ENCODE data around the gene TNS2.
"Not testable (repeated sequence)": the region's sequence is repeated elsewhere in the genome, so short reads cannot be mapped to it uniquely, and the experiment has no call there.

Gene TNS2

DNA sequence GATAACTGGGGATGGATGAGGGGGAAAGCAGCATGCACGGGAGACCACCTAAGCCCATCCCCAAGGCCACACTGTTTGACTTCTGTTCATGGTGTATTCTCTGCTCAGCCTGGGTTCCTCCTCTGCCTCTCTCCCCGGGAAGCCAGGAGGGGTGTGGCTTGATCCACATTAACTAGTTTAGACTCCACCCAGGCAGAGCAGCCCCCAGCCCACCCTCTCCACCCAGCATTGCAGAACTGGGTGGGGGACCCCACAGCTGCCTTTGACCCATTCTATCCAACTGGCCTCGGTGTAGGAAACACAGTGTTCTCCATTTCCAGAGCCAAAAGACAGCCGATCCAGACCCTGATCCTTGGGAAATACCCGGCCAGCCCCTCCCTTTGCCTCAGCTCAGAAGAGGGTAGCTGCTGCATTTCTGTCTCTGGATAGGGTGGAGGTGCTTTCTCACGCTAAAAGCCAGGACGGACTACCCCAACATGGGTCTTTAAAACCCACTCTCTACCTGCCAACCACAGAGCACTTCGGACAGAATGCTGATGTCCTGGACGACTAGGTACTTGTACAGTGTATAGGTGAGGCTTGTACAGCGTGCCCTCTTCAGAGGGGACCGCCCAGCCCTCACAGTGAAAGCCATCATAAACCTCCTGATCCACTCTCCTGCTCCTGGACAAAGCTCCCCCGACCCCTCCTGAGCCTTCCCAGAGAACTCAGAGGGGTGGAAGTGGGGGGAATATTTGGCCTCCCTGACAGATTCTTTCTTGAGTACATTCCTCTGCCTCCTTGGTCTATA is 20.0 kb downstream of the TNS2 start:
- DNase-seq (ENCODE audit: low read depth, low spot score), result no peak

DNA sequence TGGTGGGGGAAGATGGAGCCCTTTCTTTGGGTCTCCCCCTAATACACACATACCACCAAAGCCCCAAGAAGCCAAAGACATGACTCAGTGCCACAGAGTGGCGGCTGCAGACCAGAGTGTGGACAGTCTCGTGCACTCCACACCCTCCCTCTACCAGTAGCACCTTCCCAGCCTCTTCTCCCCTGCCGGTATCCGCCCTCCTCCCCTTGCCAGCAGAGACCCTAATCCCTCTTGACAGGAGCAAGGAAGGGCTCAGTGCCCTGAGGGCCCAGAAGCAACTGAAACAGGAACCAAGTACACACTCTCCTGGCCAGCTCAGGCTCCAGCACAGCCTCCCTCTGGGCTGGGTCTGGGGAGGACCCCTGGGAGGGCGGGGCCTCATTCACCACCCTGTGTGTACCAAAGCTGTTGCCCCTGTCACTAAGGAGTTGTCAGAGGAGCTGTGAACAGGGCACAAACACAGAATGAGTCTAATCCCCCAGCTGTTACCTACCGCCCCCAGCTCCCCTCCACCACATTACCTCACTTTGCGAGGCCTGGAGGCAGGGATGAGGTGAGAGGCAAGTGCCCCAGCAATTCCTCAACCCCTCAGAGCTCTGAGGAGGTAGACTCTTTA is 21.1 kb downstream of the TNS2 start:
- DNase-seq (ENCODE audit: low read depth, low spot score), result no peak

DNA sequence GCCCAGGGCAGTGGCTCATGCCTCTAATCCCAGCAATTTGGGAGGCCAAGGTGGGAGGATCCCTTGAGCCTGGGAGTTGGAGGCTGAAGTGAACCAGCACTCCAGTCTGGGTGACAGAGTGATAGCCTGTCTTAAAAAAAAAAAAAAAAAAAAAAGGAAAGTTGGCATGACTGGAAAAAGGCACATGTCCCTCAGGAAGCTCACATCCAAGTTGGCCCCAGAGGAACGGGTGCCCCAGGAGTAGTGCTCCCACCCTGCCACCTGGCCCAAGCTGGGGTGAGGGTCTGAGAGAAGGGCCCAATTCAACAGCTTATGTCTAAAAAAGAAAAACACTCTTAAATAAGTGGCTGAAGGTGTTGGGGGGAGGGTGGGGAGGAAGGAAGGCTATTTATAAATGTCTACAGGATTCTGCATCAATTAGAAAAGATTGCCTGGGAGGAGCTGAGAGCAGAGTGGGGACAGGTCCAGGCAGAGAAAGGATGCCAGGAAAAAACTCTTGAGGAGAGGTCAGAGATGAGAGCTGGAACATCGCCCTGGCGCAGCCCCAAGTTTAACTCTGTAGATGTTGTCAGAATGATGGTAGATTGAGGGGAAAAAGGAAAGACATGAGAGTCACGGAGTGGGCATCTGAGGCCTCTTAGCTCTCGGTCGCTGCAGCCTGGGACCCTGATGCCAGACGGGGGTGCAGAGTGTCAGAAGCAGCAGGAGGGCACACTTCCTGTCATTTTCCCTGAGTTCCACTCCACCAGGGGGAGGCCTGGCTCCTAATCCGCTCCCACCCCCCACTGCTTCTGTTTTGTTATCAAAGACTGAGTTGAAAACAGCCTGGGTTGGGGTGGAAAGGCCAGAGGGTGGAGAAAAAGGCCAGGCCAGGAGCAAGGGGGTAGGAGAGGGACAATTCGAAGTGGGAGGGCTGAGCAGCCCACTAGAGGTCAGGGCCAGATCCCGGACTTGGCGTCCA is 22.0 kb downstream of the TNS2 start:
- no peak for DNase-seq (ENCODE audit: low read depth, low spot score)

DNA sequence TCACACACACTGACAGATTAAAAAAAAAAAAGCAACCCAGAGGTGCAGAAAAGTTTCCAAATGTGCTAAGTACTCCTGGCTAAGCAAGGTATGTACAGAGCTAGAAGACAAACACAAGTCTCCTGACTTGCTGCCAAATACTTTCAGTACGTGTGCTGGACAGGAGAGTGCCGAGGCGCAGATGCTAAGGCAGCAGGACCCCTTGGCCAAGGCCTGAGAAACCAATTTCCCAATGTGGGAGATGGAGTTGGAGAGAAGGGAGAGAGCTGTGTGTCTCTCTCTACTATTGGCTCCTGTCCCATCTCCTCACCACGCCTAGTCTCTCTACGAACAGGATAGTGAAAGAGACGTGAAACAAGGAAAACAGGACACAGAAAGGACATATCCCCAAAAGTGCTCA is 24.0 kb downstream of the TNS2 start:
- no peak for DNase-seq (ENCODE audit: low read depth, low spot score)

DNA sequence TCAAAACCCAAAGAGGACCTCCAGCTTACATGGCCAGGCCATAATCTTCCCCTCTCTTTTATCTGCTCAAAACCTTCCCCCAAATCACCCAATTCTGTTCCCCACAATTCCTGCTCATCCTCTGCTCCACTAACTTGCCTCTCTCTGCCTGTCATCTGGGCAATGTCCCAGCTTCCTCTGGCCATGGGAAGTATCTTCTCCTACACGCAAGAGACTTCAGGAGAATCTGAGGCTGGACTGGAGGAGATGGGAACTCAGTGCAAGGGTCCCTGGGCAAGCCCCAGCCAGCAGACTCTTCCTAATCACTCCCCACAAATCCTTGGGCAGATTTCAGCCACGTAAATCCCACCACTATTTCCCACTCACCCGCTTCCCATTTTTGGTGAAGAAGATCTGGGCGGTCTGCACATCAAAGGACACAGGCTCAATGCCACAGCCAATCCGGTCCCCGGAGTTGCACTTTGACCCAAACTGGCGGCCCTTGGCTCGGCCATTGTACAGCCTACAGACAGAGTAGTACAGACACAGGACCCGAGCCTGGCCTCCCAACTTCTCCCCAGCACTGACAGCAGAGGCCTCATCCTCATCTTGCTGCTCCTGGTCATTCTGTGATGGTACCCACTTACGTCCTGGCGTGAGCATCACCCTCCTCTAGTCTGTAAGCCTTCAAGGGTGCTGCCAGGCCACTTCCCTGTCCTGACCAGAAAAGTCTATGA is 24.6 kb downstream of the TNS2 start:
- no peak for DNase-seq (ENCODE audit: low read depth, low spot score)

DNA sequence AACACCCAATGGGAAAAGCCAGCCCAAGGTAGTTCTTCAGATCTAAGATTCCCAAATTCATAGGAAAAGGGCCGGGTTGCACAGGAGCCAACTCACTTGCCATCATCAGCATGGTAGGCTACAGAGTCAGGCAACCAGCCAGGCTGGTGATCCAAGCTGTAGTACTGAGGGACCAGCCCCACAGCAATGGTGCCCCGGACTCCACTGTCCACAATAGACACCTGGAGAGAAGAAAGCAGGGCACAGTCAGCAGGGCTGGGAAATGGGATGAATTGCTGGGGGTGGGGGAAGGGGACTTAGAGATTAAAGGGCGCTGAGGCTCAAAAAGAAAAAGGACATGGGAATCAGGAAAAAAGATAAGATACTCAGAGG is 25.1 kb downstream of the TNS2 start:
- no peak for DNase-seq (ENCODE audit: low read depth, low spot score)

DNA sequence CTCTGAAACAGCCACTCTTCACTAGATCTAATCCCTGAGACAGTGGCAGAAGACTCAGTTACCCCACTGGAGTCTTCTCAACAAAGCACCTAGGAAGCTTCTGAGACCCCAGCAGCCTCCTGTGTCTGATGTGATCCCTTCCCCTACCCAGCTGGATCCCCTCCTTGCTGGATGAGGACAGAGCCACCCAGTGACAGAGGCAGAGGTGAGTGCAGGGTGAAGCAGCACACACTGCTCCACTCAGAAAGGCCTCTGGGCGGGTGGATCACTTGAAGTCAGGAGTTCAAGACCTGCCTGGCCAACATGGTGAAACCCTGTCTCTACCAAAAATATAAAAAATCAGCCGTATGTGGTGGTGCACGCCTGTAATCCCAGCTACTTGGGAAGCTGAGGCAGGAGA is 26.6 kb downstream of the TNS2 start:
- DNase-seq (ENCODE audit: low read depth, low spot score), result no peak

DNA sequence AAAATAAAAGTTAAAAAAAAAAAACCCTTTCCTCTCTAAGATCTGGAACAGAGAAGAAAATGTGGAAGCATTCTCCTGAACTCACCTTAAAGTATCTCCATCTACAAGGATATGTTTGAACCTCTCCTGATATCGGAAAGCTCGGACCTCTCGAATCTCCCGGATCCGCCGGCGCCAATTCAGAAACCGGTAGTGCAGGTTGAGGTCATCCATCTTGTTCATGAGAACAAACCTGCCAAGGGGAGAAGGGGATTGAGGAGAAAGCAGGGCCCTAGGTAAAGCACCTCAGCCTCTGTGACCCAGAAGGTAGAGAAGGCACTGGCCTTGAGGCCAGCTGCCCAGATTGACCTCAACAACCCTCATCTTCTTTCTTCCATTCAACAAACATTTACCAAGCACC is 27.2 kb downstream of the TNS2 start:
- no peak for DNase-seq (ENCODE audit: low read depth, low spot score)

DNA sequence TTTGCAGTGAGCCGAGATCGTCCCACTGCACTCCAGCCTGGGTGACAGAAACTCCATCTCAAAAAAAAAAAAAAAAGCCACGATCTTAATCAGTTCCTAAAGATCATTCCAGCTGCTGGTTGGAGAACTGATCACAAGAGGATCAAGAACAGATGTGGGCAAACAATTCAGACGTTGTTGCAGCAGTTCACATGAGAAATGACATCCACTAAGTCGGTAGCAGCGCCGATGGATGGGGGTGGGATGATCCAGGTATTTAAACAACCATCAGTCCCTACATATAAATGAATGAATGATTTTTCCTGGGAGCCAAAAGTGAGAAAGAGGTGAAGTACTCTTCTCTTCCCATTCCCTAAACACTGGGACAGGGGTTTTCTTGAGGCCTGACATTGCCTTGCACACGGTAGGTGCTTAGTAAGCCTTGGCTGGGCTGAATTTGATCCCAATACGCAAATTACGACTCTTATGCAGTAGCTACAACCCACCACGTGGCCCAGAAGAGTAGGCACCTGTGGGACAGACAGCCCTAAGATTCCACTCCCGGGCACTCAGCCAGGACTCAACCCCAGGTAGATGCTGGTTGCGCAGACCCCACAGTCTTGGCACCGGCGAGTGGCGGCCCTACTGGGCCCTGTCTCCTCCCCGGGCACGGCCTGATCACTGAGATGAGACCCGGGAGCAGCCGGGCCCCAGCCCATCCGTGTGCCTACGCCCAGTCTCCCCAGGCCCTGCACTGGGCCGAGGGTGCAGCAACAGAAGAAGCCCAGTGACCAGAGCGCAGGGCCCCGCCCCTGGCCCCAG is 28.8 kb downstream of the TNS2 start:
- no peak for DNase-seq (ENCODE audit: low read depth, low spot score)

DNA sequence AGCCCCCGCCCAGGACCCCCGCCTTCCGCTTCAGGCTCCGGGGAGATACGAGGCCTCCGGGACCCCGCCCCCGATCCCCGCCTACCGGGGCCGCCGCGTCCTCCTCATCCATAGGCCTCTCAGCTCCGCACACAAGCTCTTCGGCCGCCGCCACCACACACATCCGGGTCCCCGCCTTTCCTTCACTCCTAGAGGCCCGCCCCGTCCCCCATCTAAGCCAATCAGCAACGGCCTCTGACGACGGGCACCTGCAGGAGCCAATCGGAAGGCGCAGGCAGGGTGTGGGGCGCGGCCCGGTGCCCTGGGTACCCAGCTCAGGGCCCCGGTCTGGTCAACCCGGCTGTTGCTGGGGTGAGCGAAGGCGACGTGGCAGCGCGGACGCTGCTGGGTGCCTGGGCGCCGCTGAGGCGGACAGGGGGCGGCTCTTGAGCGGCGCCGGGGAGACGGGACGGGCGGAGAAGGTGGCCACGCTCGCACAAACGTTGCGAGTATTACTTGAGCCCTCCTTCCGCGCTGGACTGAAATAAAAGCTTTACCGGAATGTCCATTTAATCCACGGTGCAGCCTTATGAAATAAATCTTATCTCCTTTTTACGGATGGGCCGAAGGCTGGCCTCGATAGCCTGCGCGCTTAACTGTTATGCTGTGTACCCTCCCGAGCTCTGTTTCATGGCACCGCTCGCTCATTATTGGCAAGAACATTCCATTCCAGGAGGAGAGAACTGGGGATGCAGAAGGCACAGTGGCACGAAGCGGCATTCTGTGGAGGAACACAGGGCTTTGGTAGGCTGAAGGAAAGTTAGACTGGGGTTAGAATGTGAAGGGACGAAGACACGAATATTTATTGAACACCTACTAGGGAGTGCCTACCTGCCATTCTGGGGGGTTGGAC is 29.6 kb downstream of the TNS2 start, which contains the start of gene SPRYD3:
Gene SPRYD3 (minus strand): TSS at position 165 of the 892 bp plus-strand sequence. CDS start 57 bp downstream, at position 108.
- peak; percentile 89 for DNase-seq (ENCODE audit: low read depth, low spot score)

DNA sequence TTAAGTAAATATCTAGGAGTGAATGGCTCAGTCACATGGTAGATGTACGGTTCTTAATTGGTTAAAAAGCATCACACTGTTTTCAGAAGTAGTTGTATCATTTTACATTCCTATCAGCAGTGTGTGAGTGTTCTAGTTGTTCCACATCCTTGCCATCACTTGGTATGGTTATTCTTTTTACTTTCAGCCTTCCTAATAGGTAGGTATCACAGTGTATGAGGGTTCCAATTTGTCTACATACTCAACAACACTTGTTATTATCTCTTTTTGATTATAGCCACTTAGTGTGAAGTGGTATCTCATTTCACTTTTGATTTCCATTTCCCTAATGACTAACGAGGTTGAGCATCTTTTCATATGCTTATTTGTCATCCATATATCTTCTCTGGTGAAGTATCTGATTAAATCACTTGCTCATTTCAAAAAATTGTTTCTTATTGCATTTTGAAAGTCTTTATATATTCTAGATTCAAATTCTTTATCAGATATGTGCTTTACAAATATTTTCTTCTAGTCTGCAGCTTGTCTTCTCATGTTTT is 32.8 kb downstream of the TNS2 start:
- no peak for DNase-seq (ENCODE audit: low read depth, low spot score)

DNA sequence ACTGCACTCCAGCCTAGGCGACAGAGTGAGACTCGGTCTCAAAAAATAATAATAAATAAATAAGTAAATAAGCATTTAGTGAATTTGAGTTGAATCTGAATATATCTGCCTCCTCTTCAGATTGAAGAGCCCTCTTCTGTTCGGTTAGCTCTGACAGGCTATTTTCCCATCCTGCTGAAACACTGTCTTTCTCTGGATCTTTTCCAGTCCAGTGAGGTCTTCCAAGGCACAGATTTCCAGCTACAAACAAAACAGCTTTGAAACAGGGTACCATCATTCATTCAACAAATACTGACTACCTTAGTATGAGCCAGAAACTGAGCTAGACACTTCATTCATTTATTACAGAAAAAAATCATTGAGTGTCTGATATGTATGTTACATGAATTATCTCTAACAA is 36.5 kb downstream of the TNS2 start:
- no peak for DNase-seq (ENCODE audit: low read depth, low spot score)

DNA sequence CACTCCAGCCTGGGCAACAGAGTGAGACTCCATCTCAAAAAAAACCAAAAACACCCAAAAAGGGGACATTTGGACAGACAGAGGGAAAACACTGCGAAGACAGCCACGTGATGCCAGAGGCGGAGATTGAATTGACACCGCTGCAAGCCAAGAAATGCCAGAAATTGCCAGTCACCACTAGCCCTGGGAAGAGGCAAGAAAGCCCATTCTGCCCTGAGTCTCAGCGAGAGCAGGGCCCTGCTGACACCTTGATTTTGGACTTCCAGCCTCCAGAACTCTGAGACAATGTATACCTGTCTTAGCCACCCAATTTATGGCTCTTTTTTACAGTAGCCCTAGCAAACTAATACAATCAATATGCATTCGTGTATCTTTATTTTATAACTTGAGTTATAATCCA is 40.2 kb downstream of the TNS2 start:
- DNase-seq (ENCODE audit: low read depth, low spot score), result no peak

DNA sequence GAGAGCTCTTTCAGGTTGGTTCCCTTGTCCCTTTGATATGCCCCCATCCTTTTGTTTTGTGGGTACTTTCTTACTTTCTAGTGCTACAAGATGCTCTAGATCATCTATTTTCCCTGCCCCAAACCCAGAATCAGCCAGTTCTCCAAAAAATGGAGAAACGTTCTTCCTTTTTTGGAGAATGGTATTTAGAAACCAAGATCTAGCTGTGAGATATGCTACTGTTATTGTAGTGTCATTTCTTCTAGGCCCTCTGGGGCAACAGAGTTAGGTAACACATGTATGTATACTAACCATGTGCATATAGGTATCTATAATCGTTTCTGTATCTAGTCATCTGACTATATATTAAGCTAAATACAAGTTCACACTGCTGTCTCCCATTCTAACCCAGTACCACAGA is 40.7 kb downstream of the TNS2 start:
- DNase-seq (ENCODE audit: low read depth, low spot score), result no peak

DNA sequence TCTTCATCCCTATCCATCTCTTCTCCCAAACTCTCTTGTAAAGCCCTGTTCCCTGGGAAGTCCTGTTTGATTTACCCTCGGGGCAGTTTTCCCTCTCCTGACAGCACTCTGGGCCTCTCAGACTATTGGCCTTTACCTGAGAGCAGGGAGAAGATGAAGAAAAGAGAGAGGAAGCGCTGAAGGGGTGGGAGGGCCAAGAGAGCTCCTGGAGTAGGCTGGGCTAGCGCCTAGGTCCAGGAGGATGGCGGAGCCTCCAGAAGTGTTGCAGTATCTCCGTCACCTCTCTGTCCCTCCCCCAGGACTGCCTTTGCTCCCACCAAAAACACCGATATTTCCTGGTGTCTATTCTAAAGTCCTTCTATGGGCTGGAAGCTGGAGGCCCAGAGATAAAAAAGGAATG is 41.9 kb downstream of the TNS2 start:
- no peak for DNase-seq (ENCODE audit: low read depth, low spot score)

DNA sequence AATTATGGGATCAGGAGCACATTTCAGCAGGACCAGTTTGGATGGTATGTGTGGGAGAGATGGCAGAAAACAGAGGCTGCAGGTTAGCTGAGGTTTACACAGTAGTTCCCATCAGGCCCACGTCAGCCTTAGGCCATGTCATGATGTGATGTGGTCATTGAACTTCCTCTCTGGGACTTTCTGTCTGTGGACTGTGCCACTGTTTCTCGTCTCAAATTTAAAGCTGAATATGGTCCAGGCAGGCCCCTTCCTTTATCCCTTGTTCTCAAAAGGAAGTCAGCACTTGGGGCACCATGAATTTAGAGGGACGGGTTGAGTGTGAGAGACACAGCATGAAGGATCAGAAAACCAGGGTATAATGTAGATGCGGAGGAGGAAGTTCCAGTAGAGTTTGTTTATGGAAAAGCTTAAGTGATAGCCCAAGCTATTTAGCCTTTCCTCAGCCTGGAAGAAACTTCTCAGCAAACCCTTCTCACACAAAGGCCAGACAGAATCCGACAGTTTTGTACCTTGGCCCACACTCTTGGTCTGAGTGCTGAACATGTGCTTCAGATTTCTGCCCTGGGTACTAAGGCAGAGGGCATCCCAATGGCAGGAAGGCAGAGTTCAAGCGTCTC is 44.0 kb downstream of the TNS2 start:
- DNase-seq (ENCODE audit: low read depth, low spot score), result no peak

DNA sequence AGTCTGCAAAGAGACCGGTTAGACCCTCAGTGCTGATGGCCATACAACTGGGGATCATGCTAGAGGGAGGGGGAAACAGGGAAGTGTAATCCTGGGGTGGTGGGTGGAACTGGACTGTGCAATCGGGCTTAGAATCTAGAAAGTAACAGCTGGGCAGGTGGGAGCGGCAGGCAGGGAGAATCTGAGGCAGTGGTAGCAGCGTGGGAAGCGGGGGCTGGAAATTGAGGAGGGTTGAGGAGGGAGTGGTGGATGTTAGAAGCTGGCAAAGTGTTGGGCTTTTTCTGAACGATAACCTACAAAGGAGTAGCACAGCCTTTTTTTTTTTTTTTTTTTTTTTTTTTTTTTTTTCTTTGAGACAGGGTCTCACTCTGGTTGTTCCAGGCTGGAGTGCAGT is 44.5 kb downstream of the TNS2 start:
- DNase-seq (ENCODE audit: low read depth, low spot score), result no peak

DNA sequence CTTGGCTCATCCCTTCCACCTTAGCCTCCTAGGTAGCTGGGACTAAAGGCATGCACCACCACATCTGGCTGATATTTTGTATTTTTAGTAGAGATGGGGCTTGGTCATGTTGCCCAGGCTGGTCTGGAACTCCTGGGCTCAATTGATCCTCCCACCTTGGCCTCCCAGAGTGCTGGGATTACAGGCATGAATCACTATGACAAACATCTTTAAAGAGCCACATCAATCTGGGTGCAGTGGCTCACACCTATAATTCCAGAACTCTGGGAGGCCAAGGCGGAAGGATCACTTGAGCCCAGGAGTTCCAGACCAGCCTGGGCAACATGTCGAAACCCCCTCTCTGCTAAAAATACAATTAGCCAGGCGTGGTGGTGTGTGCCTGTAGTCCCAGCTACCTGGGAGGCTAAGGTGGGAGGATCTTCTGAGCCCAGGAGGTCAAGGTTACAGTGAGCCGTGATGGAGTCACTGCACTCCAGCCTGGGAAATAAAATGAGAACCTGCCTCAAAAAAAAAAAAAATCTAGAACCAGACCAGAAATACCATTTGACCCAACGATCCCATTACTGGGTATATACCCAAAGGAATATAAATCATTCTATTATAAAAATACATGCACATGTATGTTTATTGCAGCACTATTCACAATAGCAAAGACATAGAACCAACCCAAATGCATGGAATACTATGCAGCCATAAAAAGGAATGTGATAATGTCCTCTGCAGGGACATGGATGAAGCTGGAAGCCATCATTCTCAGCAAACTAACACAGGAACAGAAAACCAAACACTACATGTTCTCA is 45.1 kb downstream of the TNS2 start:
- not testable (repeated sequence) for DNase-seq (ENCODE audit: low read depth, low spot score)
